Adipocyte (in vitro differentiated cells): ENCODE measurements around the gene NAPA.

Experiments
- DNase-seq: peaks from one replicate; pipeline ENCODE4 v3.0.0-alpha.2; 2015; ENCODE audit warnings: low read depth
- H3K27me3 ChIP-seq: replicated peaks from 2 replicates; pipeline ENCODE4 v1.7.0; 2013; ENCODE audit warnings: mild to moderate bottlenecking, low read length, moderate library complexity; ENCODE audit not compliant: control insufficient read depth, insufficient read depth
- H3K36me3 ChIP-seq: 2 replicates; pipeline ENCODE4 v1.7.0; 2013; ENCODE audit warnings: low read length, mild to moderate bottlenecking, moderate library complexity; ENCODE audit not compliant: control insufficient read depth, insufficient read depth, severe bottlenecking
- H3K4me1 ChIP-seq: 2 replicates; pipeline ENCODE4 v1.7.0; 2013; ENCODE audit warnings: mild to moderate bottlenecking, low read length, moderate library complexity; ENCODE audit not compliant: control insufficient read depth, insufficient read depth
- H3K4me3 ChIP-seq: 2 replicates; pipeline ENCODE4 v1.7.0; 2013; ENCODE audit warnings: mild to moderate bottlenecking, low read length, moderate library complexity
- H3K9ac ChIP-seq: 2 replicates; pipeline ENCODE4 v1.7.0; 2013; ENCODE audit warnings: mild to moderate bottlenecking, low read length, moderate library complexity
- H3K9me3 ChIP-seq: 2 replicates; pipeline ENCODE4 v1.7.0; 2013; ENCODE audit warnings: mild to moderate bottlenecking, low read length, moderate library complexity; ENCODE audit not compliant: control insufficient read depth

NAPA gene

DNA sequence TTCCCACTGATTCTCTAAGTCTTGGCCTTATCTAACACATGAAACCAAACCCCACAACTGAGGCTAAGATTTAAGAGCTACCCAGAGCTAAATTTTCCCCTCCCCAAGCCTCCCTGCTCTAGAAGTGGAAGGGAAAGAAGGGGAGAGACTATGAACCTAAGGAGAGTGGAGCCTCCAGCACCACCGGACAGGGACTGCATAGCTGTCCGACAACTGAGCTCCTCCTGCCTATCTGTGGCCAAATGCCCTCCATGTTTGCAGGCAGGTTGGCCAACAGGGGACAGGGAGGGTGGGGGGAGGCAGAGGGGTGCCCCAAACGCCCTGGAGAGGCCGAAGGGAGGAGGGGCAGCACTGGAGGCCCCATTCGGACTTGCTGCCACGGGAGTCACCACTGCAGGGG lies 6.0 kb upstream of the NAPA start:
- DNase-seq: no peak
- Histone ChIP-seq H3K27me3 (peaks cover 5% of the 10 kb centered on the region), H3K9ac (no peak overlapping the region)

DNA sequence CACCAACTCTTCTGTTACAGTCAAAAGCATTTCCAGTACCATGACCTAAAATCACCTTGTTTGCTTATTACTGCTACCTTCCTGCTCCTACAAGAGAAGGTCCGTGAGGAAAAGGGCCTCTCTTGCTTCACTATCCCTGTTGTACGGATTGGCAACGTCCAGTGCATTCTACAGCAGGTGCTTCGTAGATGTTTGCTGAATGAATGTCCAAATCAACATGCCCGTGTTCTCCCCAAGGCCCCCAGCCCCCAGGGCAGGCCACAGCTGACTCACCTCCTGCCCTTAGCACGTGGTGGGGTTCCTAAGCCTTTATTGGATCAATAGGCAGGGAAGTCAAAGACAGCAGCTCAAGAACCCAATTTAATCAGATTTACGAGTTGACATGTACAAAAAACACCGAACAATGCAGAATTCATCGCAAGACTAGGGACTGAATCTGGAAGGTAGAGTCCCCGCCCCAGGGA lies 5.5 kb upstream of the NAPA start:
- DNase-seq: no peak
- no peaks in the 10 kb centered on the region for H3K36me3 ChIP-seq
- peaks cover 11% of the 10 kb centered on the region for H3K4me1 ChIP-seq
- H3K4me3 ChIP-seq: no peak overlapping the region
- no peaks in the 10 kb centered on the region for H3K9me3 ChIP-seq
- H3K27me3 ChIP-seq: peaks cover 5% of the 10 kb centered on the region
- H3K9ac ChIP-seq: no peak overlapping the region

More for the DNA sequence above, 6.0 kb upstream of the NAPA start:
- Histone ChIP-seq H3K9me3 (no peaks in the 10 kb centered on the region), H3K4me1 (peaks cover 9% of the 10 kb centered on the region), H3K4me3 (no peak overlapping the region), H3K36me3 (no peaks in the 10 kb centered on the region)

DNA sequence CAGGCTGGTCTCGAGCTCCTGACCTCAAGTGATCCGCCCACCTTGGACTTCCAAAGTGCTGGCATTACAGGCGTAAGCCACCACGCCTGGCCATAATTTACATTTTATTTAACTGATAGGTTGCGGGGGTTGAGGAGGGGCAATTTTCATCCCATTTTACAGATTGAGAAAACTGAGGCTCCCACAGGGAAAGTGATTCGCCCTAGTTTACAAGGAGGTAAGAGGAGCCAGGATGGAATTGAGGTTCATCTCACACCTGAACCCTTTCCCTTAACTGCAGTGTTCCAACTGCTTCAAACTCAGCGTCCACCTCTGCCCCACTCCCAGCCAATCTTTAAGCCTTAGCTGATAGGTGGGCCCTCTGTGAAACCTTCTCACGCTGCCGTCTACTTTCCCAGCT lies 4.0 kb upstream of the NAPA start:
- H3K9ac ChIP-seq: no peak overlapping the region

DNA sequence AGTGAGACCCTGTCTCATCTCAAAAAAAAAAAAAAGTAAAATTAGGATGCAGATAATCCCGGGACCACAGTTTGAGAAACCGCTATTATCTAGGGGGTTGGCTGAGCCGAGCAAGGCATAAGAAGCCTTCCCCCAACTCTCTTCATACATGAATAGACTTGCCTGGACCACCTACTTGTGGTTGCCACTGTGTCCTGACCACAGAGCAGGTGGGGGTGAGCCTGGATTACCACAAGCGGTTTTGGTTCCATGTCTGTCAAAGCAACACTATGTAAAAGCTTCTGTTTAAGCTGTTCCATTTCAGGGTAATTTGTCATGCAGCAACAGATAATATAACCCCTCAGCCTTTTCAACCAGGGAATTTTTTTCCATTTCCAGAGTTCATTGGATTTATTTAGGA lies 3.3 kb upstream of the NAPA start:
- DNase-seq: no peak
- Histone ChIP-seq H3K27me3 (peaks cover 5% of the 10 kb centered on the region), H3K4me1 (peaks cover 16% of the 10 kb centered on the region), H3K4me3 (no peak overlapping the region), H3K9ac (no peak overlapping the region), H3K9me3 (no peaks in the 10 kb centered on the region), H3K36me3 (no peaks in the 10 kb centered on the region)

More for the DNA sequence above, 4.0 kb upstream of the NAPA start:
- Histone ChIP-seq H3K27me3 (peaks cover 5% of the 10 kb centered on the region), H3K4me1 (peaks cover 11% of the 10 kb centered on the region), H3K4me3 (no peak overlapping the region), H3K36me3 (no peaks in the 10 kb centered on the region), H3K9me3 (no peaks in the 10 kb centered on the region)
- no peak for DNase-seq

DNA sequence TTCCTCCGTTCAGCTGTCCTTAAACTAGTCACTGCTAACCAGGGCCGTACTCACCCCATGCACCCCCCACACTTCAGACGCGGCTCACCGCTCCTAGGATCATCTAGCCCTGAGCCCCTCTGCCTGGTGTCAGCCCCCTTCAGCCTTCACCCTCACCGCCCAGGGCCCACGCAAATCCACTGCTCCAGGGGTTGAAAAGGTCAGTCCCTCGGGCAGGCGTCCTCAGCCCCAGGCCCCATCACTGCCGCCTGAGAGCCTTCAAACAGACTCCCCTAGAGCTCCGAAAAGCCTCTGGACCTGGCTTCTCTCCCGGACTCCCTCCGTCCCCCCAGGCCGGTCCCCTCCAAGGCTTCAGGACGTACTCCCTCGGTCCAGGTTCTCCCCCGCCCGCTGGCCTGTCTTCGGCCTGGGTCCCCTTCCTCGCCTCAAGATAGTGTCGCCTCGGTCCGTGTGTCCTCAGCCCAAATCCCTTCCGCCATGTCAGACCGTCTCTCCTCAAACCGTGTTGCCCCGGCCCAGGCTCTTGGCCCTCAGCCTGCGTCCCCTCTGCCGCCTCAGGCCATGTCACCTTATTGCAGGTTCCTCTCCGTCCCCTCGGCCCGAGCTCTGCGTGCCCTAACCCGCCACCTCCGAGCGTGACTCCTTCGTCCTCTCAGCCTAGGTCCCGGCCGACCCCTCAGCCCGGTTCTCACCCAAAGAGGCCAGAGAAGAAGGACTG lies 553 bp downstream of the NAPA start:
- Histone ChIP-seq H3K27me3 (no peaks in the 10 kb centered on the region), H3K36me3 (no peaks in the 10 kb centered on the region), H3K4me1 (peaks cover 47% of the 10 kb centered on the region), H3K4me3 (peak overlapping the region; percentile 100), H3K9me3 (no peaks in the 10 kb centered on the region), H3K9ac (peak overlapping the region; percentile 100)
- DNase-seq: peak; percentile 51

DNA sequence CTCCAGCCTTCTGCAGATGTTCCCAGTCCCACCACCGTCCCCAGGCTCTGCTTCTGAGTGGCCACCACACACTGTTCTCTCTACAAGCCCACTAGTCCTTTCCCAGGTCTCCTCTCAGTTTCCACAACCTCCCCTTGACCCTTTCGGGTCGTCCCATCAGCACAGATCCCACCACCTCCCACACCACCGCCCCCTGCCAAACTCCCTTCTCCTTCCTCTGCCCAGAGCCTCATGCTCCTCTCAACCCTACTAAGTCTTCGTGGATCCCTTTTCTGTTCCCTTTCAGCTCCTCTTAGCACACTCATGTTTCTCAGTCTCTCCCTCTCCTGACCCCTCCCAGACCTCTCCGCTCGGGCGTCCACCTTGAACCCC lies 1.9 kb downstream of the NAPA start:
- Histone ChIP-seq H3K9ac (peak overlapping the region; percentile 100), H3K36me3 (no peaks in the 10 kb centered on the region), H3K4me3 (peak overlapping the region; percentile 100), H3K4me1 (peaks cover 48% of the 10 kb centered on the region), H3K27me3 (no peaks in the 10 kb centered on the region), H3K9me3 (no peaks in the 10 kb centered on the region)
- DNase-seq: no peak

DNA sequence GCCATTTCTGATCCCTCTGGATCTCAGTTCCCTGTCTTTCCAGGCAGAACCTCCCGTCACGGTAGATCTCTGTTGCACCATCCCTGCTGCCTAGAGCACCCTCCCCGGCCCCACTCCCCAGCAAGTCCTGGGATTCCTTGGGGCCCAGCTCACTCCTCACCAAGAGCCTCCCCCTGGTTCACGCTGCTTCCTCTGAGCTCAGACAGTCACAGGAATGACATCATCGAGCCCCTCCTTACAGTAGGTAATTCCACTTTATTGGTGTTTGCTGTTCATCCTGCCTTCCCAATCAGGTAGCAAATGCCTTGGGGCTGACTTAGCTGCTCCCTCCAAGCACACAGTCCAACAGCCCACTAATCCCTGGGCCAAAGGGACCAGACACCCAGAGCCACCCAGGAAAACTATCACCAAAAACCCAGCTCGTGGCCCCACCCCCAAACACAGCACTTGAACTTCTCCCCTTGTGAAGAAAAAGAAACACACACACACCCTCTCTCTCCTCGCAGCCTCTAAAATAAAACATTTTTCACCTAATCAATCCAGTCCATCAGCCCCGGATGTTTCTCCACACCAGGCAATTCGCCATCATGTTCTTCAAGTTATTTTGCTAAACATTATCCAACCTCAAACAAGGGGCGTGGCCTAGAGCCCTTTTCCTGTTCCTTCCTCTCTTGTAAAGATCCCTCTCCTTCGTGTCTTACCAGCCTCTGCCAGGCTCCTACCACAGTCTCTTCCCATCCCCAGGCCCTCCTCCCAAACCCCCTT lies 2.5 kb downstream of the NAPA start:
- peak overlapping the region; percentile 100 for H3K9ac ChIP-seq
- H3K36me3 ChIP-seq: no peaks in the 10 kb centered on the region
- H3K4me3 ChIP-seq: peak overlapping the region; percentile 100
- H3K27me3 ChIP-seq: no peaks in the 10 kb centered on the region
- DNase-seq: peak; percentile 39
- peaks cover 53% of the 10 kb centered on the region for H3K4me1 ChIP-seq
- H3K9me3 ChIP-seq: no peaks in the 10 kb centered on the region

DNA sequence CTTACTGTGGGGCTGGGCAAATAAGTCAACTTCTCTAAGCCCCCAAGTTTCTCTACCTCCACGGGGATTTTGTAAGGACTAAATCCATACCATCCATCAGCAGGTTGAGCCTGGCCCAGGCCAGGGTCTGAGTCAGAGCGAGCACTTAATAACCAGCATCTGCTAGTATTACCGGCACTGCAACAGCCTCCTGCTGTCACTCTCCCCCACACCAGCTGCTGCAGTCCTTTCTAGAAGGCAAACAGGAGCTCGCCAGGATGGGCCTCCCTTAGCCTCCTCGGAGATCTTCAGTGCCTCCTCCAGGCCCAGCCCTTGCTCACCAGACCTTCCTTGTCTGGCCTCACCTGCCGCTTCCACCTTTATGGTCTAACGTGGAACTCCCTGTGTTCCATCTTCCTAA lies 3.2 kb downstream of the NAPA start:
- H3K4me3 ChIP-seq: peak overlapping the region; percentile 100
- H3K36me3 ChIP-seq: no peaks in the 10 kb centered on the region
- H3K27me3 ChIP-seq: no peaks in the 10 kb centered on the region
- peaks cover 56% of the 10 kb centered on the region for H3K4me1 ChIP-seq
- H3K9ac ChIP-seq: peak overlapping the region; percentile 100
- DNase-seq: no peak
- no peaks in the 10 kb centered on the region for H3K9me3 ChIP-seq

DNA sequence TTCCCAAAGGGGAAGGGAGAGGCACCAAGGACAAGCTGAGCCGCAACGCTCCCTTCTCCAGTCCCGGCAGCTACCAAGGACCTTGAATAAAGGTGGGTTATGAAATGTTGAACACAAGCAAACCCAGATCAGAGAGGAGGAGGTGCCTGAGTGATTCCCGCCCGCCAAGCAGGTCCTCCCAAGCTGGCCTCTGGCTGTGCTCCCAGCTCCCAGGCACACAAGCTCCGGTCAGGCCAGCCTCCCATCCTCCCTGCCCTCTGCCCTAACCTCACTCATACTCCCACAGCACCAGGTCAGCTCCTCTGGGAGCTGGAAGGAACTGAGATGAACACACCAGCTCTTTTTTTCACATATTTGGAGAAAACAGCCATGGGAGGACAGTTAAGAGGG lies 3.7 kb downstream of the NAPA start:
- Histone ChIP-seq H3K27me3 (no peaks in the 10 kb centered on the region), H3K4me1 (peaks cover 56% of the 10 kb centered on the region), H3K9me3 (no peaks in the 10 kb centered on the region), H3K36me3 (peaks cover 3% of the 10 kb centered on the region), H3K4me3 (no peak overlapping the region), H3K9ac (peak overlapping the region; percentile 100)
- DNase-seq: no peak

DNA sequence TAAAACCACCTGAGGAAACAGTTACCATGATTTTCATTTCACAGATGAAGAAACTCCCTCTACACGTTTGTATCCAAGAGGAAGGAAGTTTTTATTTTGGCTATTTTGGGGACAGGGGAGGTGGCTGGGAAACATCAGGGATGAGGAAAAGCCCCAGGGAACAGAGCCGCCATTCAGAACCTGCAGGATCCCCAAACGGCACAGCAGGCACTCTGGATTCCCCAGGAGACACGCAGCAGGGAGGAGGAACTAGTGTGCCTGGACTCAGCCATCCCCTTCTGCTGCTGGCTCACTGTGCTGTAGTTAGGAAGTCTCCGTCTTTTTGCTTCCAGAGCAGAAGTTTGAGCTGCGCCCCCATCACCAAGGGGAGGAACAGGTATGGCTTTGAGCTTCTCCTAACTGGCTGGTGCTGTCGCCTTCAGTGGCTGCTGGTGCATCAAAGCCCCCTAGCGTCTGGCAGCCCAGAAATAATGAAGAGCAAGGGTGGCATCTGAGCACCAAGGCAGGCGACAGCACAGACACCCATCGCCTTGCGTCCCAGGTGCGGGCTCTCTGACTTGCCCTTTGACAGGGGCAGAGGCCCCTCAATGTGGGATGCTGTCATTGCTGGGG lies 4.2 kb downstream of the NAPA start:
- peaks cover 6% of the 10 kb centered on the region for H3K36me3 ChIP-seq
- H3K9me3 ChIP-seq: no peaks in the 10 kb centered on the region
- H3K4me1 ChIP-seq: peaks cover 52% of the 10 kb centered on the region
- no peak for DNase-seq
- no peaks in the 10 kb centered on the region for H3K27me3 ChIP-seq
- no peak overlapping the region for H3K4me3 ChIP-seq
- H3K9ac ChIP-seq: peak overlapping the region; percentile 18

DNA sequence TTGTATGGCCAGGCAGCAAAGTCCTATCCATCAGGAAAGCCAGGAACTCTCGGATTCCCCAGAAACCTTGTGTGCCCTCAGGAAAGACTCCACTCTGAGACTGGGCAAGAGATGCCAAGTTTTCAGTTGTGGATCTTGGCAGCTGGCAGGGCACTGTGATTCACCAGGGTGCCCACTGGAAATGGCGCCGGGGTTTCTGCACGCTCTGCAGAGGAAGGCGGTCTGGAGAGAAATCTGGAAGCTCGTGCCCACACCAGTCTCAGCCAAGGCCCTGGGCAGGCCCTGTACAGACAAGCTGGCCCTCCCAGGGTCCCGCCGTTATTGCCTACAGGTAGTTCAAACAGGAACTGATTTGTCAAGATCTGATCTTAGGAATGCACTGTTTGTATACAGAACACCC lies 4.9 kb downstream of the NAPA start:
- Histone ChIP-seq H3K27me3 (no peaks in the 10 kb centered on the region), H3K36me3 (peaks cover 11% of the 10 kb centered on the region), H3K9me3 (no peaks in the 10 kb centered on the region), H3K4me3 (no peak overlapping the region), H3K4me1 (peaks cover 52% of the 10 kb centered on the region), H3K9ac (no peak overlapping the region)
- no peak for DNase-seq
